ENCODE data around the gene ZNF804B. TPM values are rescaled to one million over a fixed set of nuclear protein-coding genes. Genes with fewer than 3 reads are reported as not detected.
"Not testable (repeated sequence)": the region's sequence is repeated elsewhere in the genome, so short reads cannot be mapped to it uniquely, and the experiment has no call there.

Gene ZNF804B
- total RNA-seq, 1 donor from 2014 or later: 4.2 TPM

DNA sequence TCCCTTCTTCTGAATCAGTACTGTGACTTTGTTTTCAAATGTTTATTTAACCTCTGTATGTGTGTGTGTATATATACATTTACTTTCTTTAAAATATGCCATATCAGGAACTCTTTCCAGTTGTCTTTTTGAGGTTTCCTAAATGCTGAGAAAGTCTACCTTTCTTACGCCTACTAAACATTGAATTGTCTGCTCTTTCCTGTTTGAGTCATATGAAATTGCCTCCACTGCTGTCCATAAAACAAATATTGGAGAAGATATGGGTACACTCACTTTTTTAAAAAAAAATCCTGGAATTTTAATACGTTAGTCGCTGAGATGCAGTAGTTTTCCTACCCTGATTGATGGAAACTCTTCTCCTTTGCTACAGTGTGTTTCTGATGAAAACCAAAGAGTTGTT is 334.8 kb downstream of the ZNF804B start:
- no peak for DNase-seq

DNA sequence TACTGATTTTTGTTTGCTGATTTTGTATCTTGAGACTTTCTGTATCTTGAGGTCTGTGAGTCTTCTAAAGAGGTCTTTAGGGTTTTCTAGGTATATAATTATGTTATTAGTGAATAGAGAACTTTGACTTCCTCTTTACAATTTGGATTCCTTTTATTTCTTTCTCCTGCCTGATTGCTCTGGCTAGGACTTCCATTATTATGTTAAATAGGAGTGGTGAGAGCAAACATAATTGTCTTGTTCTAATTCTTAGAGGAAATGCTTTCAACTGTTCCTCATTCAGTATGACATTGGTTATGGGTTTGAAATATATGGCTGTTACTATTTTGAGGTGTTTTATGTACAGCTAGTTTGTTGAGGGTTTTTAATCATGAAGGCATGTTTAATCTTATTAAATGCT is 344.1 kb downstream of the ZNF804B start:
- no peak for DNase-seq

DNA sequence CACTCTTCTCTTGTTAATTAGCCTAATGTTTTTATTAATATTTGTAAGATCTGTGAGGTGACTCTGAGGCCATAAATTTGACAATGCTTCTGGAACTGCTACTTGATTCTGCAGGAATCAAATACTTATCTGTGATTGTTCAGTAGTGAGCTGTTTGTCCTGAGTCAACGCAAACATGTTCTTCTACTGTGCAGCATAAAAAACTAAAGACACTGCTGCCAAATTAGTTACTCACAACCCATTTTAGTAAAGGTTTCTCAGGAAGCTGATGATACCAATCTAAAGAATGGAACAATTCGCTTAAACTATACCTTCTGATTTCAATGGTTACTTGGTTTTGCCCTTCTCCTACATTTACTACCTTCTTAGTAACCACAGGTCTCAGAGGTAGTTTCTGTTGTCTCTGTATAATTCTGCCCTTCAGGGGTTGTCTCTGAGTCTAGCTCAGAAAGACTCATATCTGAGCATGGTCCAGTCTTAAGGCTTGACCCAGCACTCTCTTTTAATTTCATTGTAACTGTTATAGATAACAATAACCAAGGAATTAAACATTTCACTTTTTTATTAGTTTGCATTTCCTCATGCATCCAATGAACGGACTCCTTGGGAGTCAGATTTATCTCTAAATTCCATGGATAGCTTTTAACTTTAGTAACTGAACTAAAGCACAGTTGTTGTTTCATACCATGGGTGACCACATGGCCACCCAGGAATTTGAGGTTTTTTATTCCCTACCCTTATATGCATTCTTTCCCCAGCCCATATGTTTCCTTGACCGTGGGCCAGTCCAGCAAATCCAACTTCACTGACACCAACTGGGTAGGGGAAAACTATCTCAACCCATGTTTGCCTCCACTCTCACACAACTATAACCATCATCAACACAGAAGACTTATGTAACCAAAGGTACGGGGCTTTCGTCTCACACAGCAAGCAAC is 345.5 kb downstream of the ZNF804B start:
- DNase-seq: no peak

DNA sequence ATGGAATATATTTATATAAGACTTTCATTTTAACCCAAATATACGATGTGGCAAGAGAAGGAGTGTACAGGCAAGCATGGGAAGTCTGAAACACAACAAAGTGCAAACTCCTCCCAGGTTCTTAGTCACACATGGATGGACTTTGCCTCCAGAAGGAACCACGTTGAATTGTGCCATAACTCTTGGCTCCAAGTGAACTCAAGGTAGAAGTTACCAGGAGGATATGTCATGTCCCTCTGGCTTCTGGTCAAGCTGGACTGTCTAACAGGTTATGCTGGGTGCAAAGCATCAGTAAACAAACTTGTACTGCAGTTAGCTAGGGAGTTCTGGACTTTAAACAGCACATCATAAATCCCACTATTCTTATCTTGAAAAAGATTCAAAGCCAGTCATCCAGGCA is 364.4 kb downstream of the ZNF804B start:
- DNase-seq: no peak

DNA sequence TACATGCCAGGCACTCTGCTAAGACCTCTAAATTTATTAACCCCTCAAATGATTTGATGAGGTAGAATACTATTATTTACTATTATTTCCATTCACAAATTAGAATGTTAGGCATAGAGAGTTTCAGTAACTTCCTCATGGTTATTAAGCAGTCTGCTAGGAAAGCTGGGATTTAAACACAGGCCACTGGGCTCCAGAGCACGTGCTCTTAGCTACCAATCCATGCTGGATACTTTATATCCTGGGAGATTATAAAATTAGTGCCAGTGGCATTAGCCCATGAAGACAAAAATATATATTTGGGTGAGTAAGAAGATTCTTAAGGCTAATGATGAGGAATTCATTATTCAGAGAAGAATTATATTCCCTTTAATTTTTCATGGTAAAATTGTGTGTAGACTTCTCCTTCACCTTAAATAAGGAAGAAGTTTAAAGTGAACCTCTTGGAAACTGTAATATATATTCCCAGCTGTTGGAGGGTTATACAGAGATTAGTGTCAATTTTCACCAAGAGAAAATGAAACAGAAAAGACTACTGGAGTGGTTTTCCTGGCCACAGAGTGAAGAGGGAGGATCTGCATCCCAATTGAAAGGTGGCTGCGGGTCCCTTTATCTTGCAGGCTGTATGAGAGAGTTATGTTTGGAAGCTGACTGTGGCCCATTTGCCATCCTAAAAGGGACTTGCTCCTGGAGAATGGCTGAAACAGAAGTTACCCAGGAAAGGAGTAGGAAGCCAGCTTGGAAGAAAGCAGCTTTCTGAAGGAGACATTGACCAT is 370.3 kb downstream of the ZNF804B start:
- no peak for DNase-seq

DNA sequence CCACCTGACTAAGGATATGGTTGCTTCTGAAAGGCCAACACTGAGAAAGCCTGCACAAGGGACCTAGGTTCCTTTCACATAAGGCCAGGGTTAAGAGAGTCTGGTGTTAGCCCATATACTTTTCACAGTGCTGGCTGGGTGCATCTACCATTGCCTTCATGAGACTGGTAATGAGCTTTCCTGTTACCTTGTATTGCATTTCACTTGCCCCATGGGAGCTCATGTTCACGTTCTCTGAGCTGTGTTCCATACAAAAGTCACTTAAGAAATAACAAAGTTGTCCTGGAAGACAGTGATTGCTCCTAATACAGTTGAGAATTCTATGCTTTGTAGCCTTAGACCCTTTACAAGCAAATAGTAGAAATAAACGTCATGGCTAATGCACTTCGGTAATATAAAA is 373.9 kb downstream of the ZNF804B start:
- no peak for DNase-seq

DNA sequence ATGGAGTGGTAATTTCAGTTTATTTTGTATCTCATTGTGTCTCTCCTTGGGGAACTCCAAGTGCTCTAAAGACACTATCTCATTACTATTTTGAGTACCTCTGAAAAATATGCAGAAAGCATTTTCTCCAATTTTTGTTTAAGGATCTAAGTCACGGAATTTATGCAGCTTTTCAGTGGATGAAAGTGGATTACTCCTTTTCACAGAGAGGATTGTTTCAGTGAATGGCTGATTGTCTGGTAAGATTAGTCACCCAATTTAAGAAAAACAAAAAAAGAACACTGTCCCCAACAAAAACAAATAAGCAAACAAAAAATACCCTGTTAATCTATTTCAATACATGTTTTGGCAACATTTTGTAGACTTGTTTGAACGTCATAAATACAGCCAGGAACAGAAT is 374.3 kb downstream of the ZNF804B start:
- DNase-seq: no peak

DNA sequence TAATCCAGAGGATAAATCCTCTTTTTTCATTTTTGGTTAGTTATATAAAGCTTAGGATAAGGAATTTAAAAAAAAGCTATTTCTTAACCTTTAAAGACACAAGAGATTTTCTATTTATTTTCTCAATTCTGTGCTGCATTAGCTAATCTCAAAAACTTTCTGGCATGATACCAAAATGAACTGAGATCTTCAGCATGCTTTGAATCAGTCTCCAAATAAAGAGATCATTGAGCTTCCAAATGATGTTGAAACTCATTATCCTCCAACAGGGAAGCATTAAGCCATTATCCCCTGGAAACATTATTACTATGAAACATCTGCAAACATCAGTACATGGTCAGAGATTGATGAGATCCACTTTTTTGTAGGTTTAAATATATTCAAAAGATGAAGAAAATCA is 386.3 kb downstream of the ZNF804B start:
- DNase-seq: no peak

DNA sequence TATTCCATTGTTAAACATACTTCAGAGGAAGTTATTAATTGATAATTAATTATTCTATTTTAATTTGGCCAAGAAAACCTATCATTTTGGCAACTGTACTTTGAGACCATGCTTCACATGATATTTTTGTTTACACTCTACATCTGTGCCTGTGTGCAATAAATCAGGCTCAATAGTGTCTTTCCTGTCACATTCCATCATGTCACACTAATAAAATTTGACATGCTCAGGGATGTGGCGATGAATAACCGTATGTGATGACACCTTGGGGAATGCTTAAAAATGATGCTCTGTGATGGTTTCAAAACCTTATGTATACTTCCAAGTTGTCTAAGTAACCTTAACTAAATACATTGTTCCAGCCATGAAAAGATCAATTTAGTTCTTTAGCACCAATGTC is 400.6 kb downstream of the ZNF804B start:
- no peak for DNase-seq

DNA sequence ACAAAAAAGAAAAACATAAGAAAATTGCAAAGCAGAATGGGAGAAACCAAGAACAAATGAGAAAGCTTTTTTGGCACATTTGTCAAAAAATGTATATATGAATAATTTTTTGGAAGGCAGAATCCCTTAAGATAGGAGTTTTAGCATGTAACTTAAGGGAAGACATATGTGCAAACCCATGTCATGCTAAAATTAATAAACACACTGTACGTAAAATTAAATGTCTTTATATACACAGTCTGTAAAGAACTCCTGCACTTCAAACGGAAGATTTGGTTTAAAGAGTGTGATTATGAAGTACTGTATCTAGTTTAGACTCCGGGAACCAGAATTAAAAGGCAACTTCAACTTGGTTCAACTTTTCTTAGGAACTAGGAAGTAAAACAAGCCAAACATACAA is 405.9 kb downstream of the ZNF804B start:
- no peak for DNase-seq

DNA sequence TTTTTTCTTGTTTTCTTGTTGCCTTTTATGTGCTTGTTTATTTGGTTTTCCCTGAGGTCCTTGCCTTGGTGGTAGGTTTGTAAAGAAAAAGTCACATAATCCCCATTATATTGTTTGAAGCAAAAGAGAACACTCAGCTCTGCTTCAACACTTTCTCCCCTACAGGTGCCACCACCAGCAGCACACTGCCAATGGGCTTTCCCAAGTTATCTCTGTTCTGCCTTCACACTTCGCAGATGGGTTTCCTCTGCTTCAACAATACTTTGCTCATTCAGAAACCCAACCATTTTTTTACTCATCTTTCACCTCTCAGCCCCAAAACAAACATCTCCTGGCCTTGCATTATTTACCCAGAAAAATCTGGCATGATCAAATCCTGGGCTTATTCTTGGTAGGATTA is 411.1 kb downstream of the ZNF804B start:
- DNase-seq: no peak

DNA sequence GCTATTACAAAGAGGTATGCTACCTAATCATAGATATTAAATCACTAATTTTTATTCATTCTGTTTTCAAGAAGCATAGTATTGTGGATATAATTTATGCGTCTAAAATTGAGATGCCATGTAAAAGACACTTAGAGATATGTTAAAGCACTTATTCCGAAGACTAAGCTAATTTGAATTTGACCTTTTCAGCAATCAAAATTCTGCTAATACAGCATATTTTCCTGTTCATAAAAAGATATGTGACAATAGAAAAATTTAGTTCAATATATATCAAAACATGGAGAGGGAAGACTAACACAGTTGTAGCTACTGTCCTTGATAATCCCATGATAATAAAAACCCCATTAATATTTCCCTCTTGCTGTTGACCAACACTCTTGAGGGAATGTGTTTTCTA is 422.6 kb downstream of the ZNF804B start:
- no peak for DNase-seq

DNA sequence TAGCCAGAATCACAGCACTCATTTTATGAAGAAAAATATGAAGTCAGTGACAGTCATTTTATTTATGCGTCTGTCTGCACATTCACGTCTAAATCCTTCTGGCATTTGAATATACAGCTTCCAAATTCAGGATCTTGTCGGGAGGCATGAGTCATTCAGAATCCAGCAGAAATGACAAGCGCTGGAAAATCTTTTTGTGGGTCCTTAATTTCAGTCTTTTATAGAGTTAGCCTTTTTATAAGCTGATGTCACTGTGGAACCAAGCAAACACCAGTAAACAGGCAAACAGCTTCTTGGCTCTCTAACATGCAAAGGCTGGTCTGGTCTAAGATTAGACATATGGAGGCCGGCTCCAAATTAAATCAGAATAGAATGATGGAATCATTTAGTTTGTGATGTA is 424.2 kb downstream of the ZNF804B start:
- no peak for DNase-seq

DNA sequence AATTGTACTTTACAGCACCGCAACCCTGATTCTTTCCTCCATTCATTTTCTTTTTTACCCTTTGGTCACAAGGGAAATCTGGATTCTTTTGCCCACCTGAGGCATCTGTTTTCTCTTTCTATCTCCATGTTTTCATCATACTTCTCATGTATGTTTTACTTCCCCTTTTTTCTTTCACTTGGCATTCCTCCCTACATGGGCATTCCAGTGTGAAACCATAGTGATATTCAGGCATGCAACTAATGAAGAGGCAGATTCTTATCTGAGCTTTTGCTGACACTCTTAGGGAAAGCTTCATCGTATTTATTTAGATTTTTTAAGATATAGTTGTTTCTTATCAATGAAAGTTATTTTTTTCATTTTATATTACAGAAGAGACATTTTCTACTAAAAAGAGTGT is 441.3 kb downstream of the ZNF804B start:
- DNase-seq: no peak

DNA sequence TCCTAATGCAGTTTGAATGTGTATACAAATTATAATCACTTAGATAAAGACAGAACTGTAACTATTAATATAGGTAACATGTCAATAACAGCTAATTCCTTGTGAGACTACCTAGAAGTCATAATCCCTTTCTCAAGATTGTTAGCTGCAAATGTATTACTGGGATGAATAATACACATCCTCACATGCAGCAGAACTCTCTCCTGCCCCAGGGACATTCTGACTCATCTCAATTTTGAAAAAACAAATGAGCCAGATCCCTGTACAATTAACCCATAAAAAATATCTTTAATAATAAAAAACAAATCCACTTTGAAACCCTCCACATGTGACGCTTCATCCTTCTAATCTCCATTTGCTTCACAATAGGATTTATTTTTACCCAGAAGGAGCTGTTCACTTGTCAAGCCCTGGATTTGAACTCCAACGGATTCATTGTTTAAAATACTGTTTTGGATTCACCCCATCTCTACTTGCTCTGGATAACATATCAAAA is 464.4 kb downstream of the ZNF804B start:
- no peak for DNase-seq

DNA sequence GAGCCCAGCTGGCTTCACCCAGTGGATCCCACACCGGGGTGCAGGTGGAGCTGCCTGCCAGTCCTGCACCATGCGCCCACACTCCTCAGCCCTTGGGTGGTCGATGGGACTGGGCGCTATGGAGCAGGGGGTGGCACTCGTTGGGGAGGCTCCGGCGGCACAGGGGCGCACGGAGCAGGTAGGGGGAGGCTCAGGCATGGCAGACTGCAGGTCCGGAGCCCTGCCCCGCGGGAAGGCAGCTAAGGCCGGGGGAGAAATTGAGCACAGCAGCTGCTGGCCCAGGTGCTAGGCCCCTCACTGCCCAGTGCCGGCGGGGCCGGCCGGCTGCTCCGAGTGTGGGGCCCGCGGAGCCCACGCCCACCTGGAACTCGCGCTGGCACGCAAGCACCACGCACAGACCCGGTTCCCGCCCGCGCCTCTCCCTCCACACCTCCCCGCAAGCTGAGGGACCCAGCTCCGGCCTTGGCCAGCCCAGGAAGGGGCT is 469.2 kb downstream of the ZNF804B start:
- not testable (repeated sequence) for DNase-seq

DNA sequence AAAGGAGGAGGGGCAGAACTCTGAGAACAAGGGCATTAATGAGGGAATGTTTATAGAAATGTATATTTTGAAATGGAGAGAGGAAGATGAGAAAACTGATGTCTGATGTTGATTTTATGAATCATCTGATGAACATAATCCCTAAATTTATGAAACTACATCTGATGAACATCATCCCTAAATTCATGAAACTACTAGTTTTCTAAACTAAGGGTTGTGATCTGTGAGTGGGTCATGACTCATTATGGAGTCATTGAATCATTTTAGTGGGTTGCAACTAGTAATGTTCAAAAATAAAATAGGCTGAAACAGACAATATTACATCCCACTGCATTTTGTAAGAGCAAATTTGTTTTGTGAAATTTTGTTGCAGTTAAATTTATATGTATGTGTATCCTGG is 478.7 kb downstream of the ZNF804B start:
- DNase-seq: no peak

DNA sequence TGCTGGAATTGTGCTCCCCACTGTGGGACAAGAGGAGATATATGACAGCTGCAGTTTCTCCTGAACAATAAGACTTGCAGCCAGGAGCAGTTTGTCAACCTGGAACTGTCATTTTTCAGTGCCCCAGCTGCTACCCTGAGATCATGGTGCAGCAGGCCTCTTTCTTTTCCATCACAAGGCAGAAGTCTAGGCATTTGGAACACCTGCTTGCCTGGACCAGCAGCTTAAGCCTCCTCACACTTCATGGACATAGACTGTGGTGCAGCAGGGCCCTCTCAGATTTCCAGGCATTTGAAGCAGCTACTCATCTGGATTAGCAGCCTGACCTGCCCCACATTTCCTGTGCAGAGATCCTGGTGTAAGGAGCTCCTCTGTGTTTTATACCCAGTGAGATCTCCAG is 486.7 kb downstream of the ZNF804B start:
- no peak for DNase-seq

DNA sequence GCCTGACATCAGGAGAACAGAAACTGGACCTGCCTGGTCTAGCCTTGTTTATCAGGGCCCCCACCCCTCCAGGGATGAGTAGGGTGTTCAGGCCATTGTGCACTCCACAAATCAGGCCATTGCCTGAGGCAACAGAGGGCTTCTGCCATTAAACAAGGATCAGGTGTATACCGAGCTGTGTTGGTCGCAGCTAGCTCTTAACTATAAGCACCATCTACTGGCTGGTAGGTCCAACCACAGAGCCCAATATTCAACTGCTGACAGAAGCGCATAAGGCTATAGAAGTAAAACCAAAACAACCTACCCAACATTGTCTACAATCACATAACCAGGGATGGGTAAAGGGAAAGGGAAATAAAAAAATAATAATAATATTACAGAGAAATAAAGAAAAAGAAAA is 487.7 kb downstream of the ZNF804B start:
- DNase-seq: no peak

DNA sequence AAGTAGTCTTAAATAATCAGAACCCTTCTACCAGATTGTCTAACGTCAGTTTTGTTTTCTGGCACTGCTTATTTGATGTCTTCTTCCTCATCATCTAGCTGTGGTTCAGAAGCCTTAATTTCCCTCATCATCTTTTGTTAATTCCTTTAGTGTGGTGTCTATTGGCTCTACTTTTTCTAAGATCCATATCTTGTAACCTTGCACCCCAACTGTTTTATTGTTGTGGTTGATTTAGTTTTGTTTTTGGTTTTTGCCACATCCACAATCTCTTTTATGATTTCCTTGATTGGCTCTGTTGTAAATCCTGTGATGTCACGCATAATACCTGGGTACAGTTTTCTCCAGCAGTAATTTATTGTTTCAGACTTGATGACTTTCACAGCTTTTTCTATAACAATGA is 499.6 kb downstream of the ZNF804B start:
- DNase-seq: no peak

DNA sequence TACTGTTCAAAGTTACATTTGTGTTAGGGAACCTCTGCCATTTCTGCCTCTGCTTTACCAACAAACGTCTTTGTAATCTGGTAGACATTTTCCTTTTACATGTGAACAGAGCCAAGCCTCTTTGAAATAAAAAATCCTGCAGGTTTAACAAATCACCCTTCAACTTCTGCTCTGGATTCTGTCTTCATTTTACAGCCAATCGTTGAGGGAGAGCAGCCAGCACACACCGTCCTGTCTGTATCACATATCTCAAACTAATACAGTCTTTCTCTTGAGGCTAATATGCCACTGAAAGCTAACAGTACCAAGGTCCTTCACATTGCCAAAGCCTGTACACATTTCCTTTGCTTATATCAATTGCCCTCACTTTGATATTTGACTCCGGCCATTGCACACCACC is 504.6 kb downstream of the ZNF804B start:
- DNase-seq: no peak

DNA sequence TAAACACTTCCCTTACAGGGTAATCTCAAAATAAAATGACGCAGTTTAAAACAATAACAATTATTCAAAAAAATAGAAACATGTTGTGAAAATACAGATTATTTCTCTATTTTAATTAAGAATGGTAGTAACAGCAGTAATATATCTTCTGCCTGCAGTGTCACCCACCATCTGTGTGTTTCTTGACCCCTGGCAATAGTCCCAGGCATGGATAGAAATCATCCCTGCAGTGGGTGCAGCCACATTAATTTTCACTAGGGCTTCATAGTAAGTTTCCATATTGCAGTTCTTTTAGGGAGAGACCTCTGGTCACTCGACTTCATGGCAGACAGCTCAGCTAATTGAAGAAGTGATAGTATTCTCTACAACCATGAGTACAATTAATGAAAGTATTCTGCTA is 506.1 kb downstream of the ZNF804B start:
- no peak for DNase-seq

DNA sequence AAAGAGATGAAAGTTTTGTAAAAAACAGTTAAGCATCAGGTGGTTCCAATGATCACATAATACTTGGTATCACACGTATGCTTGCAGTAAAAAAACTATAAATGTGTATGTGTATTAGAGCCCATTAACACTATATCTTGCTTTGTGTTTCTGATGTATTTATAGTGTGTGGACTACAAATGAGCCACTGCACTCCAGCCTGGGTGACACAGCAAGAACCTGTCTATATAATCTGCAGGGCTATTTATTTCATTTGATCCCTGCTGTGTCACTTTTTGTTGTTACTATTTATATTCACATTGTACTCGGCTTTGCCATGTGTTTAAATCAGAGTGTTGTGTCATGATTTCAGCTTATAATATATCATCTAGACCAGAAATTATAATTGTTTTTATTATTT is 523.8 kb downstream of the ZNF804B start:
- DNase-seq: no peak

Data from occipital lobe (tissue), 2 donors.